Progenitor cell of endocrine pancreas (in vitro differentiated cells): ENCODE measurements around the gene EIF4B. TPM values are rescaled to one million over a fixed set of nuclear protein-coding genes. Genes with fewer than 3 reads are reported as not detected.

Experiments used
- DNase-seq: peaks from one replicate; pipeline ENCODE4 v3.0.0; 2021; ENCODE audit warnings: low spot score; ENCODE audit not compliant: unreplicated experiment
- H3K27ac Mint-ChIP-seq: 2 replicates; pipeline ENCODE4 v1.8.0; 2021; ENCODE audit warnings: mild to moderate bottlenecking, moderate library complexity, mixed read lengths
- H3K27me3 Mint-ChIP-seq: 2 replicates; pipeline ENCODE4 v1.8.0; 2021; ENCODE audit warnings: mixed read lengths
- H3K36me3 Mint-ChIP-seq: 2 replicates; pipeline ENCODE4 v1.8.0; 2022; ENCODE audit warnings: mixed read lengths; ENCODE audit not compliant: insufficient read depth
- H3K4me1 Mint-ChIP-seq: 2 replicates; pipeline ENCODE4 v1.8.0; 2021; ENCODE audit warnings: low read depth, mixed read lengths
- H3K4me3 Mint-ChIP-seq: 2 replicates; pipeline ENCODE4 v1.8.0; 2021; ENCODE audit warnings: low read depth, mild to moderate bottlenecking, moderate library complexity, mixed read lengths
- H3K9me3 Mint-ChIP-seq: 2 replicates; pipeline ENCODE4 v1.8.0; 2021; ENCODE audit warnings: low read depth, mixed read lengths
- CTCF ChIP-seq: fragments of 200-600 bp; sonication (generic); IDR thresholded peaks from one replicate; pipeline ENCODE4 v1.5.0; 2021; ENCODE audit warnings: antibody characterized with exemption, mild to moderate bottlenecking; ENCODE audit not compliant: unreplicated experiment
- total RNA-seq: library from RNA; stranded (reverse); gene quantifications from 2 replicates; pipeline ENCODE4 v1.2.1, GENCODE V29; 2021

EIF4B gene
- total RNA-seq, 1 donor from 2014 or later: 447 TPM

- TF ChIP-seq CTCF: no peak
- H3K27me3 Mint-ChIP-seq: peaks cover 2% of the 10 kb centered on the region
- H3K4me1 Mint-ChIP-seq: peaks cover 21% of the 10 kb centered on the region
- H3K4me3 Mint-ChIP-seq: no peak overlapping the region
- no peak for DNase-seq
- H3K27ac Mint-ChIP-seq: no peak overlapping the region
- H3K36me3 Mint-ChIP-seq: no peaks in the 10 kb centered on the region
- no peaks in the 10 kb centered on the region for H3K9me3 Mint-ChIP-seq
These were observed 45.7 kb downstream of the EIF4B start for GRCh38 chr12:53051881-53052412.

GRCh38 chr12:53052419-53053217, 46.4 kb downstream of the EIF4B start:
- TF ChIP-seq CTCF: no peak
- Mint-ChIP-seq H3K4me1 (peaks cover 21% of the 10 kb centered on the region), H3K4me3 (no peak overlapping the region), H3K27ac (no peak overlapping the region), H3K36me3 (no peaks in the 10 kb centered on the region), H3K9me3 (no peaks in the 10 kb centered on the region), H3K27me3 (peaks cover 4% of the 10 kb centered on the region)
- DNase-seq: no peak

- H3K36me3 Mint-ChIP-seq: no peaks in the 10 kb centered on the region
- peak overlapping the region; percentile 91 for H3K4me3 Mint-ChIP-seq
- peak; percentile 73 for DNase-seq
- H3K9me3 Mint-ChIP-seq: no peaks in the 10 kb centered on the region
- H3K27ac Mint-ChIP-seq: peak overlapping the region; percentile 98
- TF ChIP-seq CTCF: peak; percentile 86
- H3K27me3 Mint-ChIP-seq: peaks cover 8% of the 10 kb centered on the region
- peaks cover 18% of the 10 kb centered on the region for H3K4me1 Mint-ChIP-seq
These were observed 47.2 kb downstream of the EIF4B start for GRCh38 chr12:53053218-53054111.

- H3K36me3 Mint-ChIP-seq: no peaks in the 10 kb centered on the region
- H3K27ac Mint-ChIP-seq: peak overlapping the region; percentile 98
- H3K27me3 Mint-ChIP-seq: peaks cover 8% of the 10 kb centered on the region
- peak; percentile 88 for DNase-seq
- TF ChIP-seq CTCF: no peak
- H3K9me3 Mint-ChIP-seq: no peaks in the 10 kb centered on the region
- peak overlapping the region; percentile 91 for H3K4me3 Mint-ChIP-seq
- peaks cover 10% of the 10 kb centered on the region for H3K4me1 Mint-ChIP-seq
These were observed 48.0 kb downstream of the EIF4B start for GRCh38 chr12:53054112-53054878.
